ENCODE results near the gene ZBTB40.

ZBTB40 gene

DNA sequence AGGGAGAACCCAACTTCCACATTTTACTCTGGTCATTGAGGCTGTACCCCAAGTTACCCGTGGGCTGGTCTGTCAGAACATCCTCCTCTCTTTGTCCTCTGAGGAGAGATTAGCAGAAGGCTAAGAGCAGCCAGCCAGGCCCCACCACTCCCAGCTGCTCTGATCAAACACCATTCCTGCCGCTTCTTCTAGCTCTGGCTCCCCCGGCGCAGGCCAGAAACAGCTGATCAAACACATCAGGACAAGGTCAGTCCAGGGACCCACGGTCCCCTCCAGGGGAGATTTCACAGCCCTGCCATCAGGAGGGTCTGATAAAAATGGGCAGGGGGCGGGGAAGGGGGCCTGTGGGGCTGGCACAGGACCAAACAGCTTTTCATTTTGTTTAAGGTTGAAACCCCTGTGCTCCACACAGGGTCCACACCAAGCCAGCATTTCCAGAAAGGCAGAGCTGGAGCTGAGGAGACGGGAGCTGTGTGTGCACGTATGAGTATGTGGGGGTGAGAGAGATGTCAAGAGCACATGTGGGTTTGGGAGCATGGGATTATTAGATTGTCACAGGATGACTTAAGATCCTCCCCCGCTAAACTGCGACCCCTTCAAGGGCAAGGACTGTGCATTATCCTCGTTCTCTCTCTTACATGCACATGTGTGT is 81.7 kb downstream of the ZBTB40 start:
- no peak for DNase-seq (ENCODE audit: low read depth in 2 of 2)

GRCh38 chr1:22534951-22535350 is 83.3 kb downstream of the ZBTB40 start:
- no peak for DNase-seq (ENCODE audit: low read depth in 2 of 2)

DNA sequence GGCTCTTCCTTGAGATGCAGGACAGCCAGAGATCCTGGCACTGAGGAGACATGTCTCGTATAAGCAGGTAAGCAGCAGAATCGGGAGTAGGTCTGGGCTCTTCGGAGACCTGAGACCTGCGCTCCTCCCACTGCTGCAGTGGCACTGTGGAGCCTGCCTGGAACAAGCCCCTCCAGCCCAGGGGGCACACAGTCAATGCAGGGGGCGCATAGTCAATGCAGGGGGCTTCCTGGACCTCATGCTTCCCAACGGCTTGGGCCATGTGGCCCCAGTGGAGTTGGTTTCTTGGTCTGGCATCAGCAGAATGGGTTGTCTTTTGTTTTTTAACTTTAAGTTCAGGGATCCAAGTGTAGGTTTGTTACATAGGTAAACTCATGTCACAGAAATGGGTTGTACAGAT is 83.7 kb downstream of the ZBTB40 start:
- no peak for DNase-seq (ENCODE audit: low read depth in 2 of 2)

- DNase-seq (ENCODE audit: low read depth in 2 of 2): no peak
Measured at GRCh38 chr1:22536506-22536905, 84.9 kb downstream of the ZBTB40 start.

DNA sequence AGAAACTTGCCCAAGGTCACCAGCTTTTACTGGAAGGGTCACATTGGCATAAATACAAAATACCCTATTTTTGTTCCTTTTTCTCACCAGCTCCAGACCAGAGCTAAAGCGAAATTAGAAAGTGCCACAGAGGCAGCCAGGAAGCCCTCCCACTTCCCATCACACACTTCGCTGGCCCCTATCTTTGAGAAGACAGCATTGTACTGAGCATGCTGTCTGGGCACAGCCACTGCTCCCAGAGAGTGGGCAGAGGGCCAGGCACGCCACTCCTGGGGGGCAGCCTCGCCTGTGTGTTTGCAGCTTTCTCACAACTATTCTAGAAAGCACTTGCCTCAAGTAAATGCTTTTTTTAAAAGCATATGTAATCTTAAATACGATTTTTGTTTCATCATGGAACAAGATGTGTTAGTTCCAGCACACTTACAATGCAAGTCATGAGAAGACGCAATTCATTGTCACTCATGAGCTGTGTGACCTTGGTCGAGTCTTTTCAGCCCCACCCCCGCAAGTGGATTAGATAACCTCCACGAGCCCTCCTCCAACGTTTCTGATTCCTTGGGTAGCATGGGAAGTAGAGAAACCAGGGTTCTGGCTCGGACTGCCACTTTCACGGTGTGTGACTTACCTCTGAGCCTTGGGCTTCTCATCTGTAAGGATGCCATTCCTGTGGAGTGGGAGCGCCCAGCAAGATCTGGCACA is 85.9 kb downstream of the ZBTB40 start:
- DNase-seq (ENCODE audit: low read depth in 2 of 2): no peak

DNA sequence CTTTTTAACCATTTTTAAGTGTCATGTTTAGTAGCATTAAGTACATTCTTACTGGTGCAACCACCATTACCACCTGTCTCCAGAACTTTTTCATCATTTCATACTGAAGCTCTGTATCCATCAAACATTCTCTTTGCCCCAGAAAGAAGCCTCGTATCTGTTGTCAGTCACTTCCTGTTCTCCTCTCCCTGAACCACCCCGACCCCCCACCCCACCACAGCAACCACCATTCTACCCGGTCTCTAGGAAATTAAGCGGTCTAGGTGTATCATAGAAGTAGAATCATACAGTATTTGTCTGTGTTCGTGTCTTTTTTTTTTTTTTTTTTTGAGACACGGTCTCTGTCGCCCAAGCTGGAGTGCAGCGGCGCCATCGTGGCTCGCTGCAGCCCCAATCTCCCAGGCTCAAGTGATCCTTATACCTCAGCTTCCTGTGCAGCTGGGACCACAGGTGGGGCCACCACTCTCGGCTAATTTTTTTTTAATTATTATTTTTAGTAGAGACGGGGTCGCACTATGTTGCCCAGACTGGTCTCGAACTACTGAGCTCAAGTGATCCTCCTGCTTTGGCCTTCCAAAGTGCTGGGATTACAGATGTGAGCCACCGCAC is 88.0 kb downstream of the ZBTB40 start:
- no peak for DNase-seq (ENCODE audit: low read depth in 2 of 2)

- no peak for DNase-seq (ENCODE audit: low read depth in 2 of 2)
Measured at GRCh38 chr1:22540337-22540736, 88.7 kb downstream of the ZBTB40 start.

DNA sequence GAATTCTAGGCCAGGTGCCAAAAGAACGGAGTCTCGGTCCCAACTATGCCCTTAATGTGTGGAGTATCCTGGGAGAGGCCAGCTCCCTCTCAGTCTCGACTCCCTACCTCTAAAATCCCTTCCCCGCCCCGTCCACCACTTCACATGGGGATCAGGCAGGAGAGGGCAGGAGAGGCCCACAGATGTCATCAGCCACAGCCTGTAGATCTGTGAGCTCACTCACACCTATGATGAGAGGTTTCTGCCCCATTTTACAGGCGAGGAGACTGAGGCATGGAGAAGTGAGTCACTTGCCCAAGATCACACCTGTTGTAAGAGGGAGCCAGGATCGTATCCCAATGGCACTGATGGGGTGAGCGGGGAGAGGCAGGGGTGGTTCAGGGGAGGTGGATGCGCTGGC is 91.2 kb downstream of the ZBTB40 start:
- no peak for DNase-seq (ENCODE audit: low read depth in 2 of 2)

DNA sequence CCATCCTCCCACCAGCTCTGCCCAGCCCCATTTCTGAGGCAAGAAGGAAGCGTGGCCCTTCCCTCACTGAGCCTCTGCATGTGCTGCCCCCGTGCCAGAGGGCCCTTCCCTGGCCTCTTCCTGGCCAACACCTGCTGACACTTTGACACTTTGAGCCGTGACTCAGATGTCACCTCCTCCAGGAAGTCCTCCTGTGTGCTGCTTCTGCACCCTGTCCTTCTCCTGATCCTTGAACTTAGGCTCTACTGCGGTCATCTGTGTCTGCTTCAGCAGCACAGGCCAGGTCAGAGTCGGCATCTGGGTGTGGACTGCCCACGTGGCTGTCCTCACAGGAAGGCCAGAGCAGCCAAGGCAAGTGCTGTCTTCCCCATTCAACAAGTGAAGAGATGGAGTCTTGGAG is 92.0 kb downstream of the ZBTB40 start:
- no peak for DNase-seq (ENCODE audit: low read depth in 2 of 2)

GRCh38 chr1:22544606-22545005 is 93.0 kb downstream of the ZBTB40 start:
- no peak for DNase-seq (ENCODE audit: low read depth in 2 of 2)

DNA sequence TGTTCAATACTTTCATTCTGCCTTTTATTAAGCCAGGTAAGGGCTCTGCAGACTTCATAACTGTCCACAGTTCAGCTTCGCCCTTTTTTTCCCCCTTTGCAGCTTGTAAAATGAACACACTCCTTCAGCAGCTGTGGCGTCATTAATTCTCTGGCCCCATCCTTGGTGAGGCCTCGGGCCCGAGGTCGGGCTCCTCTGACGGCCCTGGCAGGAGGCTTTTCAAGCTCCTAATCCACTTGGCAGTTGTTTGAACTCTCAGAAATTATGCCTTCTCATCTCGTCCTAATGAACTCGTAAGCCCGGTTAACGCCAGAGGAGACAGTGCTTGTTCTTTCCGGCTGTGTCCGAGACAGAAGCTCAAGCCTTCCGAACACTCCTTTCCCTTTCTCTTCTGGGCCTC is 93.5 kb downstream of the ZBTB40 start:
- no peak for DNase-seq (ENCODE audit: low read depth in 2 of 2)

GRCh38 chr1:22547186-22547817 is 95.7 kb downstream of the ZBTB40 start:
- DNase-seq (ENCODE audit: low read depth in 2 of 2): no peak

DNA sequence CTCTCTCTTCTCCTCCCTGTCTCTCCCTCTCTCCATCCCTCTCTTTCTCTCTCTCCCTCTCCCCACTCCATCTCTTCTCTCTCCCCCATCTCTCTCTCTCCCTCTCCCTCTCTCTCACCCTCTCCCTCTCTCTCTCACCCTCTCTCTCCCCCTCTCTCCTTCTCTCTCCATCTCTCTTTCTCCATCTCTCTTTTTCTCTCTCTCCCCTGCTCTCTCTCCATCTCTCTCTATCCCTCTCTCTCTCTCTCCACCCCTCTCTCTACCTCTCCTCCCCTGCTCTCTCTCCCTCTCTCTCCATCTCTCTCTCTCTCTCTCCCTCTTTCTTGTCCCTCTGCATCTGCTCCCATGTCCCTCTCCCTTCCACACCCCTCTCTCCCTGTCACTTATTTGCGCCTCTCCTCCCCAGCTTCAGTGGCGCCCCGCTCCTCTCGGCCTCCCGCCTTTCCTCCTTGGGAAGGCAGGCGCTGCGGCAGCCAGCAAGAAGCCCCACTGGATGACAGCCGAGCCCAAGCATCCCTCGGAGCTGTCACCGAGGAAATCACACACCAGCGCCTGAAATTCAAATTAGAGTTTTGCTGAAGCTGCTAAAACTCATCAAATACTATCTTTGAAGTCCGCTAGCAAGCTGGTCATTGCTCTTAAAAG is 96.3 kb downstream of the ZBTB40 start:
- DNase-seq (ENCODE audit: low read depth in 2 of 2): no peak

GRCh38 chr1:22550021-22550420 is 98.4 kb downstream of the ZBTB40 start:
- no peak for DNase-seq (ENCODE audit: low read depth in 2 of 2)

DNA sequence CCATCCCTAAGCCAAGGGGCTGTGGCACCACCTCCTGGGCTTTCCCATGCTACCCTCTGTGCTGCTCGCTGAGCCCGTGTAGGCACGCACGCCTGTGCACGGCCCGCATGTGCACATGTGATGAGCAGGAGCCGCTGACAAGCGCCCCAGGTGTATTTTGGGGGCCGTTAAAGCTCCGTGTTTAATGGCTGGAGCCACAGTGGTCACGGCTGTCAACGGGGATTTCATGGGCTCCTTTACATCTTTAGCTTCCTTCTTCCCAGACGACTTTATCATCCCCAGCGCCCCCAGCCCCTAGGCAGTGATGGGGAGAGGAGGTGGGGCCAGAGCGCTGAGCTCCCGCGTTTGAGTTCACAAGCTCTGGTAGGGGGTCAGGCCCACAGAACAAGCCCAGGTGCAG is 99.9 kb downstream of the ZBTB40 start:
- DNase-seq (ENCODE audit: low read depth in 2 of 2): no peak

GRCh38 chr1:22552021-22552420 is 100.4 kb downstream of the ZBTB40 start:
- DNase-seq (ENCODE audit: low read depth in 2 of 2): no peak

DNA sequence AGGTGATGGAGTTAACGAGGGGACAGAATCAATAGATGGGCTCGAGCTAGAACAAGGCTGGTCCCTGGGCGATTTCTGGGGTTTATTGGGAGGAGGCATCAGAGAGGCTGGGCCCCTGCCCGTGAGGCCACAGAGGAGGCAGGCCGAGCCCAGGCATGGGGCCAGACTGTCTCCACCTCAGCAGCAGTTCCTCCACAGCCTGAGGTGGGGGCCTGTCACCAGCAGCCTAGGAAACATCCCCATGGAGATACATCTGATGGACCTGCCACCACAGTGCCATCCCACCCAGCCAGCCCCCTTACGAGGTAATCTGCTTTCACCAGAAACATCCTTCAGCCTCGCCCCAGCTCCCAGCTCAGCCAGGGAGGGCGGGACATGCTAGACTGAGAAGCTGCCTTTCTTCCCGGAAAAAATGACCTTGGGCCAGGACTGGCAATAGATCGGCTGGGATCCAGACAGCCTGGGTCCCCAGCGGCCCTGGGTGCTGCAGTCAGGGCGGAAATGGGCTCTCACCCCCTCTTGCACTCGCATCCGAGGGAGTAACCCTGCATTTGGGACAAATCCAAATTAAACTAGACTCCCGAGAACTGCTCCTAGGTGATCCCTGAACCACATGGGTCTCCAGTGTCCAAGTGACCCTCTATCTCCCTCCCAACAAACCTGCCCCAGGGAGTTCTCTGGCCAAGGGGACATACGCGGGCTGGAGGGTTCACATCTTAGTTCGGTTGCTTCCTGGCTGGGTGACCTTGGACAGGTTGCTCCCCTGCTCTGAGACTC is 101.6 kb downstream of the ZBTB40 start:
- DNase-seq (ENCODE audit: low read depth in 2 of 2): no peak

- no peak for DNase-seq (ENCODE audit: low read depth in 2 of 2)
Measured at GRCh38 chr1:22553991-22554522, 102.4 kb downstream of the ZBTB40 start.

- no peak for DNase-seq (ENCODE audit: low read depth in 2 of 2)
Measured at GRCh38 chr1:22555371-22555656, 103.7 kb downstream of the ZBTB40 start.

- DNase-seq (ENCODE audit: low read depth in 2 of 2): no peak
Measured at GRCh38 chr1:22556391-22557104, 104.9 kb downstream of the ZBTB40 start.

All from stimulated activated CD4-positive, alpha-beta T cell treated with anti-CD3 and anti-CD28 coated beads, Interleukin-12 subunit alpha, Interleukin-12 subunit beta, amount 100 ng/mL, for 24 hours (primary cell).